ENCODE measurements around the gene CRELD1. TPM values are rescaled to one million over a fixed set of nuclear protein-coding genes. Genes with fewer than 3 reads are reported as not detected.
A peak's percentile ranks its signal among the peaks of the same experiment; 100 is the strongest.

Gene CRELD1
- total and polyA plus RNA-seq, 2 of the 13 experiments (the other 11 are each of a cell fraction or from before 2014, with no cell fraction given) = 27.1 to 61.9 TPM

GRCh38 chr3:9947025-9947995 lies 13.7 kb downstream of the CRELD1 start (continued):
- TF ChIP-seq ZNF780A (CRISPR knock-in tag; IDR thresholded peaks at IDR 0.05) = peak; percentile 40; the same call in 1 of the 2 replicates
- peak; percentile 80 for TF ChIP-seq TFDP1 (CRISPR knock-in tag; IDR thresholded peaks at IDR 0.05; ENCODE audit: borderline replicate concordance)
- TF ChIP-seq CEBPZ (IDR thresholded peaks at IDR 0.05; ENCODE audit: low read length) = no peak
- TF ChIP-seq NFKBIZ (CRISPR knock-in tag; IDR thresholded peaks at IDR 0.05) = peak; percentile 66; the same call in 1 of the 2 replicates
- TF ChIP-seq PATZ1 (CRISPR knock-in tag; IDR thresholded peaks at IDR 0.05) = peak; percentile 60
- TF ChIP-seq ZBTB2 (CRISPR knock-in tag; IDR thresholded peaks at IDR 0.05; ENCODE audit: low read depth) = peak; percentile 44; the same call in 1 of the 2 replicates
- TF ChIP-seq ZNF263 (CRISPR knock-in tag; IDR thresholded peaks at IDR 0.05) = peak; percentile 60; the same call in 1 of the 2 replicates
- TF ChIP-seq CENPT (CRISPR knock-in tag; IDR thresholded peaks at IDR 0.05; ENCODE audit: low read depth) = peak; percentile 49; the same call in 1 of the 2 replicates
- 0 out of 2 replicates have a peak, but pooled peaks have one; percentile 76 for TF ChIP-seq ZNF724P (CRISPR knock-in tag; IDR thresholded peaks at IDR 0.05; ENCODE audit: borderline replicate concordance)
- peak; percentile 42 for TF ChIP-seq REPIN1 (CRISPR knock-in tag; IDR thresholded peaks at IDR 0.05; ENCODE audit: borderline replicate concordance, low read depth)
- TF ChIP-seq CENPX (CRISPR knock-in tag; IDR thresholded peaks at IDR 0.05) = no peak
- TF ChIP-seq SOX13 (IDR thresholded peaks at IDR 0.05) = no peak
- TF ChIP-seq SOX13 (CRISPR knock-in tag; conservative IDR thresholded peaks at IDR 0.05 in 1 of 2, IDR thresholded peaks at IDR 0.05 in 1 of 2) = peak in 1 of 2 experiments; percentile 41; a peak in 1 of 4 replicates
- TF ChIP-seq TBP (CRISPR knock-in tag; IDR thresholded peaks at IDR 0.05) = 0 out of 2 replicates have a peak, but pooled peaks have one; percentile 41
- no peak for TF ChIP-seq MIER2 (CRISPR knock-in tag; IDR thresholded peaks at IDR 0.05)
- TF ChIP-seq NAIF1 (CRISPR knock-in tag; IDR thresholded peaks at IDR 0.05; ENCODE audit: borderline replicate concordance) = peak; percentile 47; the same call in 1 of the 2 replicates
- peak; percentile 78; the same call in 1 of the 2 replicates for TF ChIP-seq SIN3A (IDR thresholded peaks at IDR 0.05; ENCODE audit: borderline replicate concordance, low read depth, low read length)
- TF ChIP-seq REXO4 (CRISPR knock-in tag; IDR thresholded peaks at IDR 0.05; ENCODE audit: borderline replicate concordance) = peak; percentile 92
- TF ChIP-seq ZNF496 (CRISPR knock-in tag; IDR thresholded peaks at IDR 0.05; ENCODE audit: insufficient replicate concordance) = no peak
- TF ChIP-seq ZNF256 (CRISPR knock-in tag; conservative IDR thresholded peaks at IDR 0.05) = peak; percentile 92; the same call in 1 of the 2 replicates
